GM19452 (cell line): ENCODE measurements around the gene ERCC6.

ENCODE experiments used
- ATAC-seq: cut with Tn5 transposase; IDR thresholded peaks from one replicate; pipeline ENCODE4 v1.9.1; 2021; ENCODE audit not compliant: unreplicated experiment

Gene ERCC6

GRCh38 chr10:49549640-49550346 is 10.9 kb upstream of the ERCC6 start:
- no peak for ATAC-seq

DNA sequence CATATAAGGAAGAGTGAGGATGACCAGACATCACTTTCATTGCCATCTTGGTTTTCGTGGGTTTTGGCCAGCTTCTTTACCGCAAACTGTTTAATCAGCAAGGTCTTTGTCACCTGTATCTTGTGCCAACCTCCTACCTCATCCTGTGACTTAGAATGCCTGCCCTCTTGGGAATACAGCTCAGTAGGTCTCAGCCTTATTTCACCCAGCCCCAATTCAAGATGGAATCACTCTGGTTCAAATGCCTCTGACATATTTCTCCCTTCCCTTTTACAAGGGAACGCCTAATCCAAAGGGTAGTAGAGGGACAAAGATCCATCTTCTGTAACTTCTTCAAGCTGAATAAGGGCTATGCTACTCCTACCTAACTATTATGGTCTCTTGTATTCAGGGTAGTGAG is 4.7 kb upstream of the ERCC6 start:
- no peak for ATAC-seq

- no peak for ATAC-seq
Measured at GRCh38 chr10:49542353-49542752, 3.4 kb upstream of the ERCC6 start.

DNA sequence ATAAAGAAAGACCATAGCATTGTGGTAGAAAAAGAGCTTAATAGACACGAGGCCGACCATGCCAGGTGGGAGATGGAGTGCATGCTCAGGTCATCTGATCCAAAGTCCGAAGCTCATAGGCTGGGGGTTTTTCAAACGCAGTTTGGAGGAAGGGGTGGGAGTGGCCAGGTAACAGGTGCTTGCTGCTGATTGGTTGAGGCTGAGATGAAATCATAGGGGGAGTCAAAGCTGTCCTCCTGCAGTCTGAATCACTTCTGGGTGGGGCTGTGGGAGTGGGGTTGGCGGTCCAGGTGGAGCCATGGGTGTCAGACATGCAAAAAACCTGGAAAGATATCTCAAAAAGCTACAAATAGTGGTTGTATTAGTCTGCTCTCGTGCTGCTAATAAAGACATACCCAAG is 2.8 kb upstream of the ERCC6 start:
- no peak for ATAC-seq

GRCh38 chr10:49540056-49540797 is 1.3 kb upstream of the ERCC6 start:
- no peak for ATAC-seq

DNA sequence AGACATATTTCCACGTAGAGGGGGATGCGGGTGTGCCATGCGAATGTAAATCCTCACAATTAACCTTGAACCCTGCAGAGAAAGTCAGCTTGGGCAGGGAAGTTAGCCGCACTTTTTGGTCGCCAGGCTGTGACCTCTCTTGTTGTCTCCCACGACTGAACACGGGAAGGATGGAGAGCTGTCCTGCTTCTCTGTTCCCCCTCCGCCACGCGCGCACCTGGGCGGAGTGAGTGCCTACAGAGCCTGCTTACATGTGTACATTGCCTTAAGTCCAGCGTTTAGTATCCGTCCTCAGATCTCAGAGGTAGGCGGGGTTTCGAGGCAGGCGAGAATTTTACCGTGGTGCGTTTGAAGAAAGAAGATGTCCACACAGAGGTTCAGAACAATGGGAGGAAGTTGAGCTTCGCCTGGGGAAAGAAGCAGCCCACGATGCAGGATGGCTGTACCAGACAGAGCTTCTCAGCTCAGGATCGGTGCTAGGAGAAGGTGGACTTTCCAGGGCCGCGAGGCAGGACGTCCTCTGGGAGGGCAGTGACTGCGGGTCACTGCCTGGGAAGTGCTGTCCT is 482 bp upstream of the ERCC6 start:
- peak; percentile 5 for ATAC-seq

GRCh38 chr10:49534670-49535381 is 4.1 kb downstream of the ERCC6 start:
- ATAC-seq = peak; percentile 54

DNA sequence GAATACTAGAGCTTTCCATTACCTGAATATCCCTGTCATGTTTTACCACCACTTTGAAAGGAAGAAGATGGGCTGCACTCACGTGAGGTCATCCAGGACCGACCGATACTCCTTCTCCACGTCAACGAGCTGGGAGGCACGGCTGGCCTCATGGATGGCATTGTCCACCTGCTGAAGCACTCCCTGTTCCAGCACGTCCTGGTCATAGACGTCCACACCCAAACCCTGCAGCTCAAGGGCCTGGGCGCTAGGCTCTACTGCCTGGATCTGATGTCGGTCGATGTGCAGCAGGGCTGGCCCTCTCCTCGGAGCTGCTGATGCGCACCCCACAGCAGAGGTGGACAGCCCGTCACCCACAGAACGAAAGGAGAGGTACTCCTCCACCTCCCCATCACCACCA is 6.5 kb downstream of the ERCC6 start:
- no peak for ATAC-seq

GRCh38 chr10:49528977-49529506 is 9.9 kb downstream of the ERCC6 start:
- ATAC-seq = no peak

GRCh38 chr10:49527850-49528249 is 11.1 kb downstream of the ERCC6 start:
- ATAC-seq = no peak

GRCh38 chr10:49527061-49527460 is 11.9 kb downstream of the ERCC6 start:
- no peak for ATAC-seq

DNA sequence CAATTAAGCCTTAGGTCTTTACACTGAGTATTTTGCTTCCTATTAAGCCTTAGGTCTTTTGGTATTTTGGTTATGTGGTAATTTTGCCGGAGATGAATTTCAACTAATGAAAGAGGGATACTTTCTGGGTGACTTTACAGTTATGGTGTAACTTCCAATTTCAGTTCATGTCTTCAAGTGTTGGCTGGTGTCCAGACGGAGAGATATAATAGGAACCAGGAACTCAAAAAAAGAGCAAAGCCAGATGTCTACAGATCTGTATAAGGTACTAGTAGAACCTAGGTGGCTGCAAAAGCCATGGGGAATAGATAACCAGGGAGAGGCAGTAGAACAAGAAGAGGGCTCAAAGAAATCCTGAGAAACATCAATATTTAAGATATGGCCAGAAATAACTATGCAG is 12.3 kb downstream of the ERCC6 start:
- ATAC-seq = no peak

DNA sequence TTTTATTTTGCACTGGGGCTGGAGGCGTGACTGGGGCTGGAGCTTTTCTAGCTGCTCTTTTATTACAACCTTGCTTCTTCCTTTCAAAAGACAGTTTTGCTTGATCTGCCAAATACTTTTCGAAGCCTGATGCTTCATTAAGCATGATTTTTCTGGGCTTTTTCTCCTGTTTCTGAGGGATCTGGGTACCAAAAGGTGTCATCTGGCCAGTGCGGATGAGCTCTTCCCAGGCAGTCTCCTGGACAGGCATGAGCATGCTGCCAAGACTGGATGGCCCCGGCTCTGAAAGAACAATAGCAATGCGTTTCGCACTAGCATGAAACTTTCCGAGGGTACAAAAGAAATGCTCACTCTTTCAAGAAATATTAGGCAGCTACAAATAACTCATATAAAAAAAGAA is 14.4 kb downstream of the ERCC6 start:
- no peak for ATAC-seq

DNA sequence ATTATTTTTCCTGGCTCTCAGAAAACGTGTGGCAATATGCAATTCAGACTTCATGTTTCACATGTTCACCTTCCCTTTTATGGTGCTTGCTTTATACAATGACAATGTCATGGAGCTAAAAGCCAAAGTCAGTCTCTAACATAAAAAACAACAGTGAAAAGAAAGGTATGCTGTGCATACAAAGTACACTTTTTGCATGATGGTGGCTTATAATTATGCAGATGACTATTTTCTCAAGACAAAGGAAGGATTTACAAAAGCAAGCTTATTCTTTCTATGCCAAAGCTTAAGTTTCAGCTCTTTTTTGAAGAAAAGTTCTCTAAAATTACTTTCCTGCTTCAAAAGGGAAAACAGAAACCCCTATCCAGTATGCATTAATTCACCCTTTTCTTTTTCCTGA is 15.6 kb downstream of the ERCC6 start:
- ATAC-seq = no peak

DNA sequence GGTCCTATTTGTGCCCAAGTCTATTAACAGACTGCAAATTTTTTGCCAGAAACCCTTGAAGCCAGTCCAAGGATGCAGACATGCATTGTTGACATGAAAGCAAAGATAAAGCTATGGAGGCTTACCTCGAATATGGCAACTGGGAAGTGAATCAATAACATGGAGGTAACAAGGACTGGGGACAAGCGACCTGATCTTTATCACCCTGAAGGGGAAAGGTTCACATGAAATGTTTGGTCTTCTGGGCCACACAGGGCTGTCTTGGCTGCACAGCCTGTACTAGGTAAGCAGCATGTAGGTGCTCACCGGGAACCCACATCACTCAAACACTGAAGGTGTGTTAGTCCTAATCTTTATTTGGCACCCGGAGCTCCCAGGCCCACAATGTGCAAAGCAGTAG is 17.9 kb downstream of the ERCC6 start:
- ATAC-seq = no peak

GRCh38 chr10:49520122-49520775 is 18.7 kb downstream of the ERCC6 start:
- no peak for ATAC-seq

DNA sequence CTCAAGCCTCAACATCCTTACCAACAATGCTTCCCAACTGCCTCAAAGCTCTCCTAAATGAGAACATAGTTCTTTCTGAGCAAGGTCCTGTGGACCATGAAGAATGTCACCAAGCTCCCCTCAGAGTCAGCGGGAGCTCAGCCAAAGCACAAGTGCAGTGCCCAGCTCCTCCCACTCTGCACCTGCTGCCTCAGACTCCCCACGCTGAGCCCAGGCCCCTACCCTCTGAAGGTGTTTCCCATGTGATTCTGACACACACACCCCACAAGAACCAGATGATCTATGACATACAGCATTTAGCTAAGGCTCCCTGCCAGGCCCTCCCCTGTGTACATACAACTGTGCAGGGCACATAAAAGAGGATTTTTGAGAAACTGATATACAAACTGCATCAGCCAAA is 19.2 kb downstream of the ERCC6 start:
- no peak for ATAC-seq

DNA sequence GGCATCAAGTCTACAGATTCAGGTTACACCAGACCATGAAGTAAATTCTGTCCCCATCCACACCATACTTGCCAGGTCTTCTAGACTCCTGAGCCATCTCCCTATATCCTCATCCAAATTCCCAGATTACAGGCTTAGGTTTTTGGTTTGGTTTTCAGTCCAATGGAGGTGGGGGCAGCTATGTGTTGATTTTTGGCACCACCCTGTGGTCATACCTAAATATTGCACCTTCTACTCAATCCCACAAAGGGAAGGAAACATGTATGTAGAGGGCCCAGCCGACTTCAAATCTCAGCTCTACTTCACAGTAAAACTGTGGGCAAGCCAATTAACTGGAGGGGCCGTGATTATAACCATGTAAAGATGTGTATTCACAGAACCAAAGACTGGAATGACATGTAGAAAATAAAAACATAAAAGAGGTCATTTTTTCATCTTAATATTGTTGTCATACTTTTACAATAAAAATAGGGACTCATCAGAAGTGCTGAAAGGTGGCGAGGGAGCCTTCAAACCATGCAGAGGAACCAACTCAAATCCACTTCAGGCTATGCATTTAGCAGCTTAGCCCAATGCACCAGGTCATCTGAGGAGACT is 19.8 kb downstream of the ERCC6 start:
- ATAC-seq = no peak

DNA sequence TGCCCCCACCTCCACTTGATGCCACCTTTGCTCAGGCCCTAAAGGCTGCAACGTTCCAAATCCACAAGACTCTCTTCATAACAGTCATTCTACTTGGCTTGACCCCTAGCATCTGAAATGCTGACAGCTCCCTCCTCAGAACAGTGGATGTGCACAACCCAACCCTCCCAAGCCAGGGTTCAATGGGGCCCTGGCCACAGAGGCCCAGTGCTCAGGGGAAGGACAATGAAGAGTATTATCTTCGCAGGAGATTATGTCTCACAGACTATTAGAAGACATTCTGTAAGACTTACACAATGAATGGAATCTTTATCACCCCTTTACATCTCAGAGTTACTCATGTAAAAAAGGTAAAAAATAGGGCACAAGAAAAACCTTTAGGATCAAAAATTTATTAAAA is 20.4 kb downstream of the ERCC6 start:
- no peak for ATAC-seq

- ATAC-seq = no peak
Measured at GRCh38 chr10:49516216-49516970, 22.5 kb downstream of the ERCC6 start.
